ENCODE results near the gene ZNF750.

The ZNF750 gene

GRCh38 chr17:82872591-82873520 lies 33.0 kb upstream of the ZNF750 start:
- DNase-seq (ENCODE audit: low read depth in 2 of 2) = no peak

GRCh38 chr17:82871776-82872561 lies 32.1 kb upstream of the ZNF750 start:
- no peak for DNase-seq (ENCODE audit: low read depth in 2 of 2)

GRCh38 chr17:82871056-82871775 lies 31.4 kb upstream of the ZNF750 start:
- no peak for DNase-seq (ENCODE audit: low read depth in 2 of 2)

- DNase-seq (ENCODE audit: low read depth in 2 of 2) = no peak
Observed at GRCh38 chr17:82870541-82870940, 30.7 kb upstream of the ZNF750 start.

- no peak for DNase-seq (ENCODE audit: low read depth in 2 of 2)
Observed at GRCh38 chr17:82870091-82870491, 30.3 kb upstream of the ZNF750 start.

GRCh38 chr17:82869536-82869935 lies 29.7 kb upstream of the ZNF750 start:
- DNase-seq (ENCODE audit: low read depth in 2 of 2) = no peak

GRCh38 chr17:82868715-82869131 lies 28.9 kb upstream of the ZNF750 start:
- no peak for DNase-seq (ENCODE audit: low read depth in 2 of 2)

- no peak for DNase-seq (ENCODE audit: low read depth in 2 of 2)
Observed at GRCh38 chr17:82867763-82868325, 28.0 kb upstream of the ZNF750 start.

- DNase-seq (ENCODE audit: low read depth in 2 of 2) = no peak
Observed at GRCh38 chr17:82866590-82867191, 26.9 kb upstream of the ZNF750 start.

GRCh38 chr17:82865774-82866395 lies 26.1 kb upstream of the ZNF750 start:
- no peak for DNase-seq (ENCODE audit: low read depth in 2 of 2)

GRCh38 chr17:82865274-82865673 lies 25.5 kb upstream of the ZNF750 start:
- DNase-seq (ENCODE audit: low read depth in 2 of 2) = no peak

GRCh38 chr17:82864713-82865248 lies 25.0 kb upstream of the ZNF750 start:
- no peak for DNase-seq (ENCODE audit: low read depth in 2 of 2)

- DNase-seq (ENCODE audit: low read depth in 2 of 2) = peak; percentile 33 to 52
Observed at GRCh38 chr17:82863941-82864712, 24.3 kb upstream of the ZNF750 start.

GRCh38 chr17:82863383-82863940 lies 23.6 kb upstream of the ZNF750 start:
- no peak for DNase-seq (ENCODE audit: low read depth in 2 of 2)

- DNase-seq (ENCODE audit: low read depth in 2 of 2) = no peak
Observed at GRCh38 chr17:82862737-82863382, 23.0 kb upstream of the ZNF750 start.

- no peak for DNase-seq (ENCODE audit: low read depth in 2 of 2)
Observed at GRCh38 chr17:82862191-82862590, 22.4 kb upstream of the ZNF750 start.

- no peak for DNase-seq (ENCODE audit: low read depth in 2 of 2)
Observed at GRCh38 chr17:82861393-82861775, 21.6 kb upstream of the ZNF750 start.

- DNase-seq (ENCODE audit: low read depth in 2 of 2) = no peak
Observed at GRCh38 chr17:82860606-82861392, 21.0 kb upstream of the ZNF750 start.
